NCI-H1694 treated with DMSO at 0.1 percent for 48 hours (cell line): ENCODE measurements around the gene LHFPL2.

Experiments
- DNase-seq: peaks from one replicate; lab custom pipeline; 2025; lab: John Stamatoyannopoulos, UW

Gene LHFPL2

DNA sequence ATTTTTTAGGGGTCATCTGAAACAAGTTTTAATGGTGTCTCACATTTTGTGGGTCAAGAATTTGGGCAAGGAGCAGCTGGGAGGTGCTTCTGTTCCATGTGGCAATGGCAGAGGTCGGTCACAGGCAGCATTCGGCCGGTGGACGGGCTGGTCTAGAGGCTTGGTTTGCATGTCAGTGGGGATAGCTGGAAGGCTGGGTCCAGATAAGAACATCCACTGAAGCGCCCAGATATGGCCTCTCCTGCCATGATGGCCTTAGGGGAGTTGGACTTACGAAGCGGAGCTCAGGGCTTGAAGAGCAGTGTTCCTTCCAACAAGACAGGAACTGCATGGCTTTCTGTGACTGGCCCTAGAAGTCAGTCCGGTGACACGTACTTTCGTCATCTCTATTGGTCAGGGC, 30.3 kb downstream of the LHFPL2 start:
- DNase-seq: no peak

DNA sequence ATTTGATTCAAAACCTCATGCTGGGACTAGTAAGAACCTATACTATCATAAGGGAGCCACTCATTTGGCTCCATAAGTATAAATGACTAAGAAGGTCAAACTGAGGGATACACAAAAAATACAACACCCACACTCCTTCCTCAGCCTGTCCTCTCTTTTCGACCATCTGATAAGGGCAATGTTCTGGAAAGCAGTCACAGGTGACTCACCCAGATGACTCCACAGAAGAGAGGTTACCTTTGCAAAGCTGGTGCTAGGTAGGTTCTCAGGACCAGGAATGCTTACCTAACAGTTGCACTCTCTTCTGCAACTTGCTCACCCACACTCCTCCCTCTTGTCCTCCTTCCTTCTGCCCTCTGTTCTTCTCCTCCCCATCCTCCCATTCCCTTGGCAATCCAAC, 32.9 kb downstream of the LHFPL2 start:
- no peak for DNase-seq

DNA sequence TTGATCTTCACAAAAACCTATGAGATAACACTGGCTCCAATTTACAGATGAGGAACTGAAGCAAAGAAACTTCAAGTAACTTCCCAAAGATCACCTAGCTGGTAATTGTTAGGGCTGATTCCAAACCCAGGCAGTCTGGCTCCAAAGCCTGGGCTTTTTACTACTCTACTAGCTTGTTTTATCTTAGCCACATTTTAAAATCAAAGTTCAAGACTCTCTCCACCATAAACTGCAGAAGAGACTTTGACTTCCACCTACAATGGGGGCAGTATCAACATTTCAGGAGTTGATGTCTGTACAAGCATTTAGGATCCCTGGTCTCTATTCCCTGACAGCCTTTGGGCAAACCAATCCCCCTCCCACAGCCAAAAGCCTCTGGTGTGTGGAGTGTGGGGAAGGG, 33.8 kb downstream of the LHFPL2 start:
- DNase-seq: no peak

DNA sequence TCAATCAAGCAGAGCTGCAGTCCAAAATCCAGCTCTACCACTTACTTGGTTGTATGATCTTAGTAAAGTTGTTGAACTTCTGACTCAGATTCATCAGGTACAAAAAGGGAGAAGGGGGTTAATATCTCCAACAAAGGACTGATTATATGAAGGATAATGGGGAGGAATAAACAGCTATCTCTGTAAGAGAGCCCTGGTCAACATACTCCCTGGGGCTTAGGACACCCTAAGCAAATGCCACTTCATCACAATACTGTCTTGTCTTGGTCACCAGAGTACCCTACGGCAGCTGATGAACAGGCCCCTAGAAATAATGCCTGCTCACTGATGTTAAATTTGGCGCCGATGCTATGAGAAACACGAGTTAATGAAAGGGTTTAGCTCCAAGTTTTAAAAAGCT, 34.8 kb downstream of the LHFPL2 start:
- DNase-seq: no peak

DNA sequence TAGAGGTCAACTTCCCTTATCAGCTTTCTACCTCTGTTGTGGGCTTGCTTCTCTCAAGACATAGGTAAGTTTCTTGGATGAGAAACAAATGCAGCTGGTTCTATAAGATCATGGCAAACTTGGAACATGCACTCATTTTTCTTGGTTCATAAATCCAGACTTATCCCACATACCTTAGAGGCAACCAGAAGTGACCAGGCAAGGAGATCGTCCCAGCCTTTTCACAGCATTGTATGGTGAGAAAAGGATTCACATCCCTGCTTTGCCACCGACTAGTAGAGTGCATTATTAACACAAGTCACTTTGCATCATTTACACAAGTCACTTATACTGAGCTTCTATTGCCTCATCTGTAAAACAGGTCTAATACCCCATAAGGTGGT, 35.4 kb downstream of the LHFPL2 start:
- DNase-seq: no peak

DNA sequence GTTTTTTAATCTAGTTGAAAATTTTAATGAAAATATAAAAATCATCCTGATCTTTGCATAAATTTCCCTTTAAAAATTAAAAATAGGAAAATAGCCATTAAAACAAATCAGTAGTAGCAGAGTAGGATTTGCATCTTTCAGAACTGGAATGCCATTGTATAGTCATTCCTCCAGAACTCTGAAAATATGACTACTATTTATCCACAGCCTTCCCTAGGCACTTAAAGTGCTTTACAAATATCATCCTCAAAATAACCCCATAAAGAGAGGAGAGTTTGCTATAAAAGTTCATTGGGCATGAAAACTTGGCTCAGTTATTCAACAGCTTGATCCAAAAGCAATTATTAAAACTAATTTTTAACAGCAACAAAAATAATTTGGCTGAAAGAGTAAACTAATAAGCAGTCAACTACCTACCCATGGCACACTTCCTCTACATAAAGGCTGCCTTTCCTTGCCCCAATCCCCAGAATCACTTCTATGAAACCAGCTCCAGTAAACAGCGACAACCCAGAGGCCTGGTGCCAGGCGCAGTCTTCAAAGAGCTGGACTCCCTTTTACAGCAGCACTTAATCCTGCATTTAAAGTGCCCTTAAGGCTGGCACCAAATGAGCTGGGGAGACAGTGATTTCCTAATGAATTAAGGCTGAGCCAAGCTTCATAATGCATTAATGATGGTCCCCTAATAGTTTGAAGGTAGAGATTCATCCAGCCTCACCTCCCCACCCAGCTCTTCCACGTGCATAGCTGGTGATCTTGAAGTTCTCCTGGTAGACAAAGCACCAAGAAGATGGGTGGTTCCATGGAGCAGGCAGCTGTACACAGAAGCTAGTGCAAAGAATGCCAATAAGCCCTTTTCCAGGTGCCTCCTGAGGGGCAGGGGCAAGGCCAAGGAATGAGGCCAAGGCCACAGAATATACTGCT, 36.1 kb downstream of the LHFPL2 start:
- no peak for DNase-seq

DNA sequence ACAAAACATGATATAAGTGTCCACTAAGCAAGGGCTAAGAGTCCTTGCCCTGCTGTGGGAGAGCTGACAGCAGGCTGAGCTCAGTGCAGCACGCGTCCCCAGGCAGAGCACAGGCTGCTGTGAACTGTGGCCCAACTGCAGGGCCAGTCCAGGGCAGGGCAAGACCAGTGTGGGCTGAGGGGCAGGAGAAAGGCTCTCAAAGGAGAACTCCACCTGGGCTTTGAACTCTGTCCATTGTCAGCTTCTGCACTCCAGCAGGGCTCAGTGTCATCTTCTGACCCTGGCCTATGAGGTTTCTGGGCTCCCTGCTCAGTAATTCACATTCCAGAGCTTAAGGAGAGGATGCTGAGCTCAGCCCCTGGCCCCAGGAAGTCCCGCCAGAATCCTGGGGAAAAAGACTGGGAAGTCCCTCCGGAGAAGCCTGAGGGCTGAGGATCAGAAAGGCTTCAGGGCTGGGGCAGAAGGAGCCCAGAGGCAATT, 37.4 kb downstream of the LHFPL2 start:
- no peak for DNase-seq

DNA sequence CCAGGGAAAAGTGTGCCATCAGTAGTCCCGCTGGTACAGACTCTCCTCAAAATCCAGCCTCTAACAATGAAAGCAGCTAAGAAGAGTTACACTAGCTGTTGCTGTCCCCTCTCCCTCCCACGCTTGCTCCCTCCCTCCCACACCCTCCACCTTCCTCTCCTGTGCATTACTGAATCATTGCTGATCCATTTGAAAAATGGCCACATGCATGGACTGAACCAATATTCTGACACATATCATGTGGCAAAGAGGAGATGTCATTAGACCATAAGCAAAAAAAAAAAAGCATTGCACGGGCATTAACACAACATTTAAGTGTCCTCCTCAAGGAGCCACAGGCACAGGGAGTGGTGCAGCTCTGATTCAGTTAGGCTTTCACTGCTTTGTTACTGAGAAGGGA, 37.9 kb downstream of the LHFPL2 start:
- no peak for DNase-seq

DNA sequence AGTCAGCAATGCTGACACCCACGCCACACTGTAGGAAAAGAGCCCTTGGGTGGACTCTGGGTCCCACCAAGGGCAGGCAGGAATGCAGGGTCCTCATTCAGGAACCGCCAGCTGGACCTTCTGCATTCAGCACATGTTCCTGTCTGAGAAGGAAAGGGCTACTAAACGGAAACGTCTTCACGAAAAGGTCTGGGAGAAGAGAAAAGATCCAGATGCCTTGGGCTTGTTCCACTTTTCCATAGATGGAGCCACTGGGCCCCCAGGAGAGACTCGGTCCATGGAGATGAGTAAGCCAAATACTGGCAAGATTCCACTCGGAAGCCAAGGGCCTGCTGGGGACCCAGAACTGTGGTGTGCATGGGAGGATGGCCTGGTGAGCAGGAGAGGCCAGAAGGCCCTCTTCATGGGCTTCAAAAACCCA, 38.4 kb downstream of the LHFPL2 start:
- no peak for DNase-seq

DNA sequence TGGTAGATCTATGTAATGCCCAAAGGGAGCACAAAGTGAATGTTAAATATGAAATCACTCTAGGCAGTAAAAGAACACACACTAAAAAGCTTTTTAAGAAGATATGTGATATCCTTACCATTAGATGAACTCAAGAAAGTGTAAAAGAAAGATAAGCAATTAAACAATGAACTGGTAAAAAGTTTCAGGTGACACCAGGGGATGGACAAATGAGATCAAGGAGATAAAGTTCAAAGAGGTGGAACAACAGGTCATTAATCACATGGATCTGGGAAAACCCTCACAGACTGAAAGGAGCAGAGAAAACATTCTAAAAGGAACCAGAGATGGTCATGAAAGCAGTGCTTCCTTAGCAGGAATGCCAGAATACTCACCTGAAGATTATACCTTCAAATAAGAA, 40.7 kb downstream of the LHFPL2 start:
- no peak for DNase-seq

DNA sequence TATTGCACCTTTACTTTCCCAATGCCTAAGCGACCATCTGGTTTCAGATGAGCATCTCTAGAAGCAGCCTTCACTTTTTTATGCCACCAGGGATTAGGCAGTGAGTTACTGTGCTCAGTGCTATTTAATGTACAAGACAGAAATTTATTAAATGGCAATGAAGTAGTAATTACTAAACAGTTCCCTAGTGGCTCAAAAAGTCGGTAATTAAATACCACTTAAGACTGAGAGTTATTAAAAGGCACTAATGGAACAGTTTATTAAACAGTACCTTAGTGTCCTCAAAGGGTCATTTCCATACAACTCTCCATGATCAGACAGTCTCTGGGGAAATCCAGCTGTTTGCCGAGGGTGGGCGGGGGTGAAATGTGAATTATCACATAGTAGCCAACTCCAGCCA, 42.3 kb downstream of the LHFPL2 start:
- no peak for DNase-seq

DNA sequence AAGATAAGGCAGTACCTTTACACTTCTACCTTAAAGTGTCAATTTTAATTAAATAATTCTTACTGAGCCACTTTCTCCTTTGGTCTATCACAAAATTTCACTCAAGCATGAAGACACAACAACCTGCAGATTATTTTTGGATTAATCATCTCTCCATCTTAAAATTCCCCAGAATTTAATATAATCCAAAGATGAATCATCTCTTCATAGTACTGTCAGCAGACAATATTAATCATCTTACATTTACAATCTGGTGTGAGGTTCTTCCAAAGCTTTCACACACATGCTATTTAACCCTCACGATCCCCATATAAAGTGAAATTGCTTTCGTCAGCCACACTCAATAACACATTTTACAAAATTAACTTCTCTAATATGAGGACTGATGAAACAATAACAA, 43.0 kb downstream of the LHFPL2 start:
- DNase-seq: no peak

DNA sequence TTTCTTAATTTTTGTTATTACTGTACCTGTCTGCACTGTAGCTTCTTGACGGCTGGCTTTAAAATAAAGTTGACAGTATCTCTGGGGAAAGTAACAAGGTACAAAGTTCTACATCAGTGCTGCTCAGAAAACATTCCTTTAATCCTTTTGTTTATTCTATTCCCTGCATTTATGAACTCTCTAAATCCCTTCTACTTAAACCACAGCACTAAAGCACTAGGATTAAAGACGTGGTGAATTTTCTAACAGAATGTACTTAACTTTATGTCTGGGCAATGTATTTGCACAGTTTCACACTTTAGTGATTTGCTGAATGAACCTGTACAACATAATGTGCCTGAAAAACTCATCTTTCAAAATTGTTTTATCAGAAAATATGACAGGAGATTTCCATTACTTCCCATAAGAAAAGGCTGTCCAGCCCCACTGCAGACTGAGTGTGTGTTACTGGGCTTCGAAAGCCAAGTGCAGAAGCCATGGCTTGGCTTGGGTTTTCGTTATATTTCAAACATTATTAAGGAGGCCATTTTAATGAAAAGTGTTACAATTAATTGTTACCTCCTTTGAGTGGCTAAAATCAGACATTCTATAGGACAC, 43.8 kb downstream of the LHFPL2 start:
- no peak for DNase-seq

DNA sequence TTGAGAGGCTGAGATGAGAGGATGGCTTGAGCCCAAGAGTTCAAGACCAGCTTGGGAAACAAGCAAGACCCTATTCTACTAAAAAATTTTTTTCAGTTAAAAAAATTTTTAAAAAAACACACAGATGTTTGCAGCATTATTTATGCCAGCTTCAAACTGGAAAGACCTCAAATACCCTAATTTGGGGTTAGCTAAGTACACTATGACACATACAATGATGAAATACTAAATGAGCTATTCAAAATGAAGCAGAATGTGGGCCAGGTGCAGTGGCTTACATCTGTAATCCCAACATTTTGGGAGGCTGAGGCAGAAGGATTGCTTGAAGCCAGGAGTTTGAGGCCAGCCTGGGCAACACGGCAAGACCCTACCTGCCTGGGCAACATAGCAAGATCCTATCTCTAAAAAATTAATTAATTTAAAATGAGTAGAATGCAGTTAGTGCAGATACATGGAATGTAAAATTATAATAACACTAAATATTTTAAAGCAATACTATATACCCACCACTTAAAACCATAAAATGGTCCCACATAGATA, 44.9 kb downstream of the LHFPL2 start:
- no peak for DNase-seq

DNA sequence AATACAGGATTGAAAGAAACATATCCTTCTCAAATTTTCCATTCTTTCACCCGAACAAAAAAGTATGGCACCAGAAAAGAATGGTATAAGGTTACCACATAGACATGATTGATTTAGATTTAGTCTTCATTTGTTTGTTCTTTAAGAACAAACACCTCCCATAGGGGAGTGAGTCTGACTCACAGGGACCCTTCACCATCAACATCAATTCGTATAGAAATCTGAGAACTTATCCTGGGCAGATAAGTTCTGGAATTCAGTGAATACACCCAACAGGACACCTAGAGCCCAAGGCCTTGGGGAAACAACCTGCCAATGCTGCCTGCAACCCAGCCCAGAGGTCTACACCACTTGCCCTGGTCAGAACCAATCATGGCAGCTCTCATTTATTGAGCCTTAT, 46.2 kb downstream of the LHFPL2 start:
- no peak for DNase-seq

DNA sequence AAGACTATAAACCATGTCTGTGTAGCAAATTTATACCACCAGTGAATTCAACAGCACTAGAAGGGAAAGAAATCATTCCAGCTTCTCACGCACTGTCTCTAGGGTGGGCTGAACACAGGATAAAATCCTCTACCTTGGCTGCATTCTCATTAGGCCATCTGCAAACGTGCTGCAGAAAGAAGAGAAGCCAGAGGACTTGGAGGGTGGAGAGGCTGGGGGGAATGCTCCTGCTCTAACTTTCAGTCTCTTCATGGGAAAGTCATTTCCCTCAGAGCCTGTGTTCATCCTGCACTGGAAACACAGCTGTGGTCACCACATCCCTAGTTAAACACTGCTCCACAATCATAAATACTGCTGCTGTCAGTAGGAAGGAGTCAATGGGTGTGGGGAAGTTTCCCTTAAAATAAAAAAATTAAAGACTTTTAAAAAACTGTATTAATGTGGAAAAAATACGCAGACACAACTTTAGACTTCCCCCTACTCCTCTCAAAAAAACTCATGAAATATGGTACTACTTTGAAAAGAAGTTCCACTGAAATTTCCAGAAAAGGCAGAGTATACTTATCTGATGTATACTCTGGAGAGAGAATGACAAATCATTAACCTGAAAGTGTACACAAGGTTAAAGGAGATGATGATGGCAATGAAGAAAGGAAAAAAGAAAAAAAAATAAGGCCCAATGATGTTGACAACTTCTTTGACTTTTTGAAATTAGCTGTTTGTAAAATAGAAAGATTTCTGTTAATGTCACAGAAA, 46.8 kb downstream of the LHFPL2 start:
- DNase-seq: no peak

DNA sequence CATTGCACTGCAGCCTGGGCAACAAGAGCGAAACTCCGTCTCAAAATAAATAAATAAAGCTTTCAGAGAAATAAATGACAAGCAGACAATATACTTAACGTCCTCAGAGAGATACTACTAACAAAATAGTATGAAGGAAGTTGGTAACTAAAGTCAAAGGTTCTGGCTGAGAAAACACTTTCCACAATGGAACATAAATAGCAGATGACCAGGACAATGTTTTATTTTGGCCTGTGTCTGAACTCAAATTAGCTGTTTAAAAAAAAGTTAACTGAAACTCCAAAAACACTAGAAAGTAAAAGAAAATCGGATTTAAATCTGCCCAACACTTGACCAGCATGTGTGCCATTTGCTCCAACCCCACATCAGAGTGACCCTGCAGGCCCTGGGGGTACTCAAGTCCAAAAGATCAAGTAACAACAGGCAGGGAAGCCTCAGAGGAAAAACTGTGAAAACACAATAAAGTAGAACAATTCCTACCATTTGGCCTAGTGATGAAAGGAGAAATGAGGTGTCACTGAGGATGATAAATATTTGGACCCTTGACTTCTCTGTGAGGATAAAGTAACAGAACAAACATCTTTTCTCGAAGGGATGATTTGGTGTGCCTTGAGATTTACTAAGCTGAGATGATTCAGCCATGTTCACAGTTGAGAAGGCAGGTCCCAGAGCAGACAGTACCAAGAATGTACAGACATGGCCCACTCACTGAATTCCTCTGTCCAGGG, 47.7 kb downstream of the LHFPL2 start:
- DNase-seq: no peak

DNA sequence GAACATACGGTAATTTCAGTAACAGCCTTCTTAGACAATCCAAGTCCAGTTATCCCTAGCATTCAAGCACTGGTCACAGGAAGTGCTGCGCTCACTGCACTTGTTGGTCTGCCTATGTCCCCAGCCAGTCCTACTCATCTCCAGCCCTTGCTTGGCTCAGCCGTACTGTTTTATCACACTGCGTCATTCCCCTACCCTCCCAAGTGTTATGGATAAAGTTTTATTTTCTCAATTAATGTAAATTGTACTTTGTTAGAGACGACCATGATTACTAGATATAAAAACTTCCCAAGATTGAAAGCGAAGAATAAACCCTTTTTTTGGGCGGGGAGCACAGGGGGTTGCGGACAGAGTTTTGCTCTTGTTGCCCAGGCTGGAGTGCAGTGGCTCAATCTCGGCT, 49.6 kb downstream of the LHFPL2 start:
- DNase-seq: no peak

DNA sequence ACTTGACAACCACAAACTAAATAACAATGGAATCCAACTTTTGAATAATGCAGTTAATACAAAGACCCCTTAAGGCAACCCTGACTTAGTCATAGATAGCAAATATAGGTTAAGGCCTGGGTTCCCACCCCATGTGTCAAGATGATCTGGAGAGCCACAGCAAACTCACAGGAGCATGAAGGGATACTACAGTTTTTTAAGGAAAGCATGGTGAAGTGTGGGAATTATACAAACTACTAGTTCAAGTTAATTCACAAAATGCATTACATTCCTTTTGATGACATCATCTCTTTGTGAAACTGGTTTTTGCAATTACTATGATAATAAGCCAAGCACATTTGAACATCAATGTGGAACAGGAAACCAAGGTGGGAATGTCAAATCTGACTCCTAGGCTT, 50.6 kb downstream of the LHFPL2 start:
- DNase-seq: no peak

DNA sequence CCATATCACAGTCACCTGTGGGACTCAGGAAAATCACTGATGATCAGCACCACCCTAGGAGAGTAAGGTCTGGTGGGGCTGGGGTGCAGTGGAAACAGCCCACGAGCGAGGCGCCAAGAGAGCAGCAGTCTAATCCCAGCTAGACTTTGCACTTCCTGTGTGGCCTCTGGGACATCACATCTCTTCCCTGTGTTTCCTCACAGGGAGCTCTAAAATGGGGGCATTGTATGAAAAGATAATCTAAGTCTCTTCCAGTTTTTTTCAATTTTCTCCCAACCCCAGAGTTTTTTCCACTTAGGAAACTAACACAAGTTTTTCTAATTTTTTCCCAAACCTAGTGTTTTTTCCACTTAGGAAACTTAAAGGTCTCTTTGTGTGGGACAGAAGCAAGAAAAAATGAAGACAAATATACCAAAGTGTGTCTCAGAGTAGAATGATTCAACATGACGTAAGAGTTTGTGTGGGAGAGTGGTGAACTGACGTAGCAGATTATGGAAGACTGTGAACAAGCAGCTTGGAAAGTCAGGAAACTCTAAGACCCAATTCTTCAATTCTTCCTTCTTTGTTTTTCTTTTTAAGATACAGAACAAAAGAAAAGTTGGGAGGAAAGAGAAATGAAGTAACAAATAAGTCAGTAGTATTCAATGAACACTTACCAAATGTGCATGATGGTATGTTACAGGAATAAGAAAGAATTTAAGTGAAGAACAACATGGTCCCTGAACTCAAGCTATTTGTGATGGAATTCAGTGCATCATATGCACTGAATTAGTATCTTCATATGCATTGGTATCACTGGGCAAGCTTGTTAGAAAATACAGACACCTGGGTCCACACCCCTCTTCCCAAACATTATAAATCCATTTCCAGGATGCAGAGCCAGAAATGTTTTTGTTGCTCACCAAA, 51.3 kb downstream of the LHFPL2 start:
- DNase-seq: no peak

DNA sequence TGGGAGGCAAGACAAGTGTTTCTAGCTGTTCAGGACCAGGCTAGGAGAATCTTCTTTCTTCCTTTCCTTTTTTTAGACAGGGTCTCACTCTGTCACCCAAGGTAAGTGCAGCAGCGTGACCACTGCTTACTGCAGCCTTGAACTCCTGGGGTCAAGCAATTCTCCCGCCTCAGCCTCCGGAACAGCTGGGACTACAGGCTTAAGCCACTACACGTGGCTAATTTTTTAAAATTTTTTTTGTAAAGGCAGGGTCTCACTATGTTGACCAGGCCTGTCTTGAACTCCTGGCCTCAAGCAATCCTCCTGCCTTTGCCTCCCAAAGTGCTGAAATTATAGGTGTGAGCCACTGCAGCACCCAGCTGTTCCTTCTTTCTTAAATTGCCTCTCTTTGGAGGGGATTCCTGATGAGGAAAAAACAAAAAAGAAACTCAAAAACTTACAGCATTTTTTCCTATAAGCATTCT, 53.1 kb downstream of the LHFPL2 start:
- DNase-seq: no peak
